Gastrocnemius medialis (tissue), 4 donors: ENCODE results near the gene RDH11. TPM values are rescaled to one million over a fixed set of nuclear protein-coding genes. Genes with fewer than 3 reads are reported as not detected.
A peak's percentile ranks its signal among the peaks of the same experiment; 100 is the strongest.

ENCODE experiments used
- ATAC-seq, 2 donors: fragments of 150-250 bp; one replicate each; pipeline ENCODE4 v1.9.1; 2016
- DNase-seq, 2 donors: peaks; one replicate each; pipeline ENCODE4 v3.0.0-alpha.2; 2019
- H3K27ac ChIP-seq, 4 donors: fragments of 200-600 bp; sonication (generic); 1 replicate in 1 of 4; 2 replicates in 3 of 4; pipeline ENCODE4 v1.5.1; 2016 to 2018; ENCODE audit warnings: mild to moderate bottlenecking in 2 of 4, moderate library complexity in 1 of 4
- H3K27me3 ChIP-seq, 3 donors: fragments of 200-600 bp; sonication (generic) in 2 of 3; 1 replicate in 1 of 3; 2 replicates in 2 of 3; pipeline versions ENCODE4 v1.5.1 to v1.6.0; 2016 to 2019; ENCODE audit warnings: mild to moderate bottlenecking in 1 of 3, moderate library complexity in 1 of 3
- H3K36me3 ChIP-seq, 2 donors: fragments of 200-600 bp; sonication (generic) in 1 of 2; one replicate each; pipeline ENCODE4 v1.5.1; 2017 to 2018
- H3K4me1 ChIP-seq, 2 donors: fragments of 200-600 bp; sonication (generic) in 1 of 2; one replicate each; pipeline ENCODE4 v1.5.1; 2016 to 2017; ENCODE audit warnings: mild to moderate bottlenecking in 2 of 2
- H3K4me3 ChIP-seq, 4 donors: fragments of 200-600 bp; sonication (generic) in 3 of 4; 1 replicate in 1 of 4; 2 replicates in 3 of 4; pipeline ENCODE4 v1.5.1; 2016 to 2019; ENCODE audit warnings: mild to moderate bottlenecking in 2 of 4
- H3K9me3 ChIP-seq, 3 donors: fragments of 200-600 bp; sonication (generic) in 2 of 3; 1 replicate in 1 of 3; 2 replicates in 2 of 3; pipeline ENCODE4 v1.5.1; 2016 to 2019
- CTCF ChIP-seq, 5 experiments: fragments of 450-650 bp in 3 of 5; fragments of 200-600 bp in 2 of 5; sonication (generic) in 2 of 5; IDR thresholded peaks in 4 of 5; conservative IDR thresholded peaks in 1 of 5; 1 replicate in 4 of 5; 2 replicates in 1 of 5; pipeline ENCODE4 v1.5.1; 2016 to 2019; ENCODE audit warnings: antibody characterized with exemption in 5 of 5, mild to moderate bottlenecking in 3 of 5, moderate library complexity in 3 of 5
- POLR2A ChIP-seq, 2 donors: fragments of 450-650 bp; IDR thresholded peaks; one replicate each; pipeline ENCODE4 v1.6.1; 2017; ENCODE audit warnings: antibody characterized with exemption in 2 of 2, mild to moderate bottlenecking in 2 of 2, moderate library complexity in 2 of 2
- in situ Hi-C, 4 donors: fragments of 200-750 bp; cut with MboI; loops; one replicate each; pipeline versions ENCODE4 v1.15.0 to v1.8.0; 2017; ENCODE audit warnings: low sequenced_read_pairs in 4 of 4
- intact Hi-C: fragments of 100-400 bp; cut with DNase I; formaldehyde crosslinking; loops from one replicate; pipeline ENCODE4 v1.15.1; 2023; ENCODE audit warnings: low total_unique reads
- total RNA-seq, 4 donors: library from RNA; depleted of rRNA; stranded (reverse); fragments of >200 nt; gene quantifications; one replicate each; pipeline versions ENCODE4 v1.1.0 to v1.2.3, GENCODE V29; 2016

RDH11 gene
- total RNA-seq, 4 donors from 2014 or later, result 6.6 to 8.3 (median 7.5) TPM

GRCh38 chr14:67666750-67667449 lies 28.7 kb downstream of the RDH11 start:
- Histone ChIP-seq H3K4me3 (no peak overlapping the region), H3K27me3 (no peaks in the 10 kb centered on the region), H3K27ac (no peak overlapping the region), H3K36me3 (no peaks in the 10 kb centered on the region), H3K9me3 (no peaks in the 10 kb centered on the region), H3K4me1 (peaks cover 13 to 25% of the 10 kb centered on the region in 2 donors)
- no peak for TF ChIP-seq POLR2A (IDR thresholded peaks at IDR 0.05)
- peak; percentile 41 to 68 (median 57) for TF ChIP-seq CTCF (IDR thresholded peaks at IDR 0.05 in 4 of 5, conservative IDR thresholded peaks at IDR 0.05 in 1 of 5)
- DNase-seq (no peak), ATAC-seq (peak; percentile 66 to 82)
- intact Hi-C loops, result loop anchor here (1.0 kb wide), 1 partner anchor 48 kb away; the partner anchor contains the start of gene ARG2
- in situ Hi-C loops, result loop anchor here in 2 of 4 donors (10.0 kb wide), 1 partner anchor 52 kb away; the partner anchor contains the start of gene ARG2 (in 2 of the 2)

GRCh38 chr14:67665868-67666267 lies 29.7 kb downstream of the RDH11 start:
- ATAC-seq (no peak), DNase-seq (no peak)
- Histone ChIP-seq H3K4me3 (no peak overlapping the region), H3K27me3 (no peaks in the 10 kb centered on the region), H3K36me3 (no peaks in the 10 kb centered on the region), H3K27ac (no peak overlapping the region), H3K9me3 (no peaks in the 10 kb centered on the region), H3K4me1 (peaks cover 5 to 15% of the 10 kb centered on the region in 2 donors)
- TF ChIP-seq CTCF (IDR thresholded peaks at IDR 0.05 in 4 of 5, conservative IDR thresholded peaks at IDR 0.05 in 1 of 5) (no peak), POLR2A (IDR thresholded peaks at IDR 0.05) (no peak)
- in situ Hi-C loops, result loop anchor here in 2 of 4 donors (10.0 kb wide), 1 partner anchor 51 kb away; the partner anchor contains the start of gene ARG2 (in 2 of the 2)
- intact Hi-C loops, result no loop called here

GRCh38 chr14:67663633-67664032 lies 31.9 kb downstream of the RDH11 start:
- TF ChIP-seq CTCF (IDR thresholded peaks at IDR 0.05 in 4 of 5, conservative IDR thresholded peaks at IDR 0.05 in 1 of 5) (no peak), POLR2A (IDR thresholded peaks at IDR 0.05) (no peak)
- no peaks in the 10 kb centered on the region for H3K27me3 ChIP-seq
- intact Hi-C loops (no loop called here), in situ Hi-C loops (loop anchor here in 2 of 4 donors (10.0 kb wide), 1 partner anchor 49 kb away; the partner anchor contains the start of gene ARG2 (in 2 of the 2))
- no peak overlapping the region for H3K4me3 ChIP-seq
- no peak overlapping the region for H3K27ac ChIP-seq
- no peak for ATAC-seq
- no peaks in the 10 kb centered on the region for H3K9me3 ChIP-seq
- no peak for DNase-seq
- peaks cover 5 to 6% of the 10 kb centered on the region in 2 donors for H3K4me1 ChIP-seq
- peaks cover 0 to 14% of the 10 kb centered on the region in 2 donors for H3K36me3 ChIP-seq

GRCh38 chr14:67653651-67654280 lies 41.8 kb downstream of the RDH11 start:
- ATAC-seq (peak; percentile 38 to 56), DNase-seq (no peak)
- Histone ChIP-seq H3K36me3 (peaks cover 0 to 99% of the 10 kb centered on the region in 2 donors), H3K27ac (peak overlapping the region in 2 of 4 donors; percentile 21 to 48), H3K4me3 (no peak overlapping the region), H3K9me3 (no peaks in the 10 kb centered on the region), H3K4me1 (peaks cover 5 to 8% of the 10 kb centered on the region in 2 donors), H3K27me3 (no peaks in the 10 kb centered on the region)
- no peak for TF ChIP-seq CTCF (IDR thresholded peaks at IDR 0.05 in 4 of 5, conservative IDR thresholded peaks at IDR 0.05 in 1 of 5)
- TF ChIP-seq POLR2A (IDR thresholded peaks at IDR 0.05), result no peak
- in situ Hi-C loops (no loop called here), intact Hi-C loops (no loop called here)
